ENCODE data around the gene TIMM10. TPM values are rescaled to one million over a fixed set of nuclear protein-coding genes. Genes with fewer than 3 reads are reported as not detected.

Gene TIMM10
- total RNA-seq, 1 donor from 2014 or later = 61.0 TPM

DNA sequence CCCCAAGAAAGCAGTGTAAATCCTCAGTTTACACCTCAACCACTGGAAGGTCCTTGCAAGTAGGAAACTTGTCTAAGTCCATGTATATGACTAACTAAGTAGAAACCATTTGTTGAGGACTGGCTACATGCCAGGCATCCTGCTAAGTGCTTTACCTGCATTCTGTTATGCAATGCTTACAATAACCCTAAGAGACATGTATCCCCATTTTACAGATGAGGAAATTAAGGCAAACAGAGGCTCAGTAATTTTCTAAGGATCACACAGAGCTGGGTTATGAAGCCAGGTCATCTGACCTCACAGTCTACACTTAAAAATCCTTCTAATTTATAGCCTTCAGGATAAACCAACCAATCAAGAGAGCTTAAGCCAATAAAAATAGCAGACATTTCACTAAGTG, 1.5 kb downstream of the TIMM10 start:
- Histone ChIP-seq H3K9me3 (replicated peaks) (no peaks in the 10 kb centered on the region), H3K27me3 (ENCODE audit: low read depth) (no peaks in the 10 kb centered on the region), H3K4me1 (peaks cover 22% of the 10 kb centered on the region), H3K36me3 (peaks cover 12% of the 10 kb centered on the region), H3K4me3 (no peak overlapping the region), H3K27ac (replicated peaks) (no peak overlapping the region)
- TF ChIP-seq, protein P1, sequence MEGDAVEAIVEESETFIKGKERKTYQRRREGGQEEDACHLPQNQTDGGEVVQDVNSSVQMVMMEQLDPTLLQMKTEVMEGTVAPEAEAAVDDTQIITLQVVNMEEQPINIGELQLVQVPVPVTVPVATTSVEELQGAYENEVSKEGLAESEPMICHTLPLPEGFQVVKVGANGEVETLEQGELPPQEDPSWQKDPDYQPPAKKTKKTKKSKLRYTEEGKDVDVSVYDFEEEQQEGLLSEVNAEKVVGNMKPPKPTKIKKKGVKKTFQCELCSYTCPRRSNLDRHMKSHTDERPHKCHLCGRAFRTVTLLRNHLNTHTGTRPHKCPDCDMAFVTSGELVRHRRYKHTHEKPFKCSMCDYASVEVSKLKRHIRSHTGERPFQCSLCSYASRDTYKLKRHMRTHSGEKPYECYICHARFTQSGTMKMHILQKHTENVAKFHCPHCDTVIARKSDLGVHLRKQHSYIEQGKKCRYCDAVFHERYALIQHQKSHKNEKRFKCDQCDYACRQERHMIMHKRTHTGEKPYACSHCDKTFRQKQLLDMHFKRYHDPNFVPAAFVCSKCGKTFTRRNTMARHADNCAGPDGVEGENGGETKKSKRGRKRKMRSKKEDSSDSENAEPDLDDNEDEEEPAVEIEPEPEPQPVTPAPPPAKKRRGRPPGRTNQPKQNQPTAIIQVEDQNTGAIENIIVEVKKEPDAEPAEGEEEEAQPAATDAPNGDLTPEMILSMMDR (IDR thresholded peaks at IDR 0.05; ENCODE audit: borderline replicate concordance) = no peak
- no peak for DNase-seq
- intact Hi-C loops (cut with micrococcal nuclease) = loop anchor here (10.0 kb wide), 1 partner anchor 74 kb away; no protein-coding TSS in a partner anchor

DNA sequence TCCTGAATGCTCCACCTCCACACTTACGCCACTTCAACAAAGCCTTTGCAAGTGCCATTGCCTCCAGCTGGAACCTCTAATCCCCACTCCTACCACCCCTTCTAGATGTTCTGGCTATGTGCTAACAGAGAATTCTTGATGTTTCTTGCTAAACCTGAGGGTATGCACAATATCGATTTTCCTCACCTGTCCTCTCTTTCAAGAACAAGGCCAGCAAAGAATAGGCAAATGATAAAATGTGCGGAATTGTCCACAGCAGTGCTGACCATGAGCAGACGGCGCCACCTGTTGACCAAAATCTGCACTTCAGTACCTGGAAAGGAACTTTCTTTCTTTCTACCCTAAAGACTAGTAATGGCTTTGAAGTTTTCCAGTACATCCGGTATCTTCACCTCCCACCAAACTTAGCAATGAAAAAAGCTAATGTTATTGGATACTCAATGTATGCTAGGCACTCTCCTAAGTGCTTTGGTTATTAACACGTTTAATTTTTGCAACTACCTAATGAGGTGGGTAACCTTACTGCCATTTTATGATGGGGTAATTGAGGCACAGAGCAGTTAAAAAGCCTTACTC, 3.4 kb downstream of the TIMM10 start:
- intact Hi-C loops (cut with micrococcal nuclease) = loop anchor here (10.0 kb wide), 1 partner anchor 72 kb away; no protein-coding TSS in a partner anchor
- peaks cover 12% of the 10 kb centered on the region for H3K36me3 ChIP-seq
- TF ChIP-seq, protein P1 (IDR thresholded peaks at IDR 0.05; ENCODE audit: borderline replicate concordance) = peak; percentile 94
- no peaks in the 10 kb centered on the region for H3K9me3 ChIP-seq (replicated peaks)
- no peak overlapping the region for H3K4me3 ChIP-seq
- peak; percentile 66 for DNase-seq
- H3K4me1 ChIP-seq = peaks cover 22% of the 10 kb centered on the region
- H3K27me3 ChIP-seq (ENCODE audit: low read depth) = no peaks in the 10 kb centered on the region
- H3K27ac ChIP-seq (replicated peaks) = no peak overlapping the region

DNA sequence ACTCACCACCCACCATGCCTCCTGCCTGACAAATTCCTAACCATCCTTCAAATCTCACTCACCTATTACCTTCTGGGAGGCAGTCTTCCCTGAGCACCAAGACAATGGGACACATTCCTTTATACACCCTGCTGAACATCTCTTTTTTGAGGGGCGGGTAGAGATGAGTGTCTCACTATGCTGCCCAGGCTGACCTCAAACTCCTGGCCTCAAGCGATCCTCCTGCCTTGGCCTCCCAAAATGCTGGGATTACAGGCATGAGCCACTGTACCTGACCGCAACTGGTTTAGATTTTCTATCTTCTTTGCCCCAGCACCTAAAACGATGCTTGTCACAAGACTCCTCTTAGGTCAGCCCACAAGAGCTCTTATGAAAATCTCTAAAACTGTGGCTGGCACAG, 7.1 kb downstream of the TIMM10 start:
- intact Hi-C loops (cut with micrococcal nuclease) = loop anchor here (10.0 kb wide), 1 partner anchor 69 kb away; no protein-coding TSS in a partner anchor
- TF ChIP-seq, protein P1 (IDR thresholded peaks at IDR 0.05; ENCODE audit: borderline replicate concordance) = no peak
- H3K36me3 ChIP-seq = peaks cover 11% of the 10 kb centered on the region
- no peaks in the 10 kb centered on the region for H3K27me3 ChIP-seq (ENCODE audit: low read depth)
- no peak overlapping the region for H3K27ac ChIP-seq (replicated peaks)
- H3K9me3 ChIP-seq (replicated peaks) = no peaks in the 10 kb centered on the region
- no peaks in the 10 kb centered on the region for H3K4me1 ChIP-seq
- no peak overlapping the region for H3K4me3 ChIP-seq
- no peak for DNase-seq

DNA sequence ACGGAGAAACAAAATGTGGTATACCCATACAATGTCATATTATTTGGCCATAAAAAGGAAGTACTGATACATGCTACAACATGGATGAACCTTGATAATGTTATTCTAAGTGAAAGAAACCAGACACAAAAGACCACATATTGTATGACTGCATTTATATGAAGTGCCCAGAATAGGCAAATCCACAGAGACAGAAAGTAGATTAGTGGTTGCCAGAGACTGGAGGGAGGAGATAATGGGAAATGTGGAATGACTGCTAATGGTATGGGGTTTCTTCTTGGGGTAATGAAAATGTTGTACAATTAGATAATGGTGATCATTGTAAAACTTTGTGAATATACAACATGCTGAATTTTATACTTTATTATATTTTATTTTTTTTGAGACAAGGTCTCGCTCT, 9.4 kb downstream of the TIMM10 start:
- intact Hi-C loops (cut with micrococcal nuclease) = loop anchor here (10.0 kb wide), 1 partner anchor 66 kb away; no protein-coding TSS in a partner anchor
- Histone ChIP-seq H3K36me3 (no peaks in the 10 kb centered on the region), H3K4me1 (peaks cover 2% of the 10 kb centered on the region), H3K27me3 (ENCODE audit: low read depth) (no peaks in the 10 kb centered on the region), H3K9me3 (replicated peaks) (no peaks in the 10 kb centered on the region), H3K4me3 (no peak overlapping the region), H3K27ac (replicated peaks) (no peak overlapping the region)
- TF ChIP-seq, protein P1 (IDR thresholded peaks at IDR 0.05; ENCODE audit: borderline replicate concordance) = no peak
- DNase-seq = no peak

DNA sequence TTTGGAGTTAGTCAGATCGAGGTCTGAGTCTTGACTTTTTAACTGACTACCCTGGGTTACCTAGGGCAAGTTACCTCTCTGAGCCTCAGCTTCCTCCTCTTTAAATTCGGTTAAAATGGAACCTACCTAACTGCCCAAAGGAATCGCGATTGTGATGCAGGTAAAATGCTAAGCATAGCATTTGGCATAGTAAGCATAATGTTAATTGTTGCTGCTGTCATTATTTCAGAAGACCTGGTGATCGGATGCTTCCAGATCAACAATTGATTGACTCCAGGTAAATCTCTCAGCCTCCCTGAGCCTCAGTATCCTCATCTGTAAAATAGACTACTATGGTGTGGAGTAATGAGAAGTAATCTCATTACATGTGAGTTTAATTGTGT, 14.5 kb downstream of the TIMM10 start:
- H3K4me1 ChIP-seq = peaks cover 31% of the 10 kb centered on the region
- no peak for DNase-seq
- intact Hi-C loops (cut with micrococcal nuclease) = no loop called here
- H3K36me3 ChIP-seq = no peaks in the 10 kb centered on the region
- TF ChIP-seq, protein P1 (IDR thresholded peaks at IDR 0.05; ENCODE audit: borderline replicate concordance) = no peak
- H3K27ac ChIP-seq (replicated peaks) = peak overlapping the region; percentile 79
- no peaks in the 10 kb centered on the region for H3K27me3 ChIP-seq (ENCODE audit: low read depth)
- no peaks in the 10 kb centered on the region for H3K9me3 ChIP-seq (replicated peaks)
- peak overlapping the region; percentile 80 for H3K4me3 ChIP-seq

Measured in left ventricle myocardium inferior (tissue), 1 donor.